Measurements from ENCODE around the gene HEPN1. TPM values are rescaled to one million over a fixed set of nuclear protein-coding genes. Genes with fewer than 3 reads are reported as not detected.
"Not testable (repeated sequence)": the region's sequence is repeated elsewhere in the genome, so short reads cannot be mapped to it uniquely, and the experiment has no call there.

Gene HEPN1
- total RNA-seq, 2 donors from 2014 or later: not detected

DNA sequence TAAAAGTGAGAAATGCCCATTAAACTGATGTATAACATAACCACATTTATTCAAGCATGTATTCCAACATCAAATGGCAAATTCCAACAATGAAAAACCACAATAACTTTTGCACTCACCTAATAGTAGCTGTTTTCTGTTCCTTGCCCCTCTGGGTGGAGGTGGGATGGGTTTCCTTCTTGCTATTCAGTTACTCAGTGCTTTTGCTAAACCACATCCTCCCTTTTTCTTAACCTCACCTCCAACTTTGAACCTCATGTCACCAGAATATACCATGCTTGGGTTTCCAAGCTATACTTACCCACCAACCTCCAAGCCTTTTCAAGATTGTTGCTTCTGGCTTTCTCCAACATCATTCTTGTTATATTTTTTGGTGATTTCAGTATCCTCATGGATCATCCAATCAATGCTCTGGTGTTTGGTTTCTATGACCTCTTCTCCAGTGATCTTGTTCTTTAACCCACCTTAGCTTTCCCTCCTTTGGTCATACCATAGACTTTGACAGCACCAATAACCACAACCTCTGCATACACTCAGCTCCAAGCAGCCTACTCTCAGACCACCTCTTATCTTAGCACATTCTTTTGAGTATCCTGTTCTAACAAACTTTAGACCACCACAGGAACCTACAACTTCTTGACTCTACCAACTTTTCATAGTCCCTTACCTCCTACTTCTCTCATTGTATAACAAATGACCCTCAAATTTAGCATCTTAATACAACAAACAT lies 31.7 kb downstream of the HEPN1 start:
- H3K4me1 Mint-ChIP-seq (ENCODE audit: low read depth in 2 of 2): peaks cover 0 to 6% of the 10 kb centered on the region in 2 donors
- H3K4me3 Mint-ChIP-seq: no peak overlapping the region
- H3K27ac Mint-ChIP-seq: no peak overlapping the region
- DNase-seq (ENCODE audit: low spot score) (no peak), ATAC-seq (no peak)
- H3K27me3 Mint-ChIP-seq: no peaks in the 10 kb centered on the region
- peaks cover 7% of the 10 kb centered on the region for H3K9me3 Mint-ChIP-seq
- H3K36me3 Mint-ChIP-seq: peaks cover 14% of the 10 kb centered on the region

- peaks cover 17% of the 10 kb centered on the region for H3K36me3 Mint-ChIP-seq
- no peaks in the 10 kb centered on the region for H3K27me3 Mint-ChIP-seq
- DNase-seq (ENCODE audit: low spot score) (no peak), ATAC-seq (no peak)
- no peak overlapping the region for H3K27ac Mint-ChIP-seq
- no peak overlapping the region for H3K4me3 Mint-ChIP-seq
- peaks cover 0 to 7% of the 10 kb centered on the region in 2 donors for H3K4me1 Mint-ChIP-seq (ENCODE audit: low read depth in 2 of 2)
- peaks cover 7% of the 10 kb centered on the region for H3K9me3 Mint-ChIP-seq
These were observed 32.3 kb downstream of the HEPN1 start for GRCh38 chr11:124951341-124951740.

GRCh38 chr11:124953753-124954589 lies 34.9 kb downstream of the HEPN1 start, which contains the start of gene CCDC15:
TSS of gene CCDC15 (plus strand) at chr11:124954202. CDS start at chr11:124954733, 531 bp downstream.
- Mint-ChIP-seq H3K36me3 (peaks cover 4% of the 10 kb centered on the region), H3K27me3 (no peaks in the 10 kb centered on the region), H3K9me3 (no peaks in the 10 kb centered on the region), H3K4me3 (no peak within 1 kb of the TSS), H3K27ac (no peak within 1 kb of the TSS), H3K4me1 (ENCODE audit: low read depth in 2 of 2) (peaks cover 3 to 7% of the 10 kb centered on the region in 2 donors)
- DNase-seq (ENCODE audit: low spot score) (peak; percentile 98), ATAC-seq (peak; percentile 99 to 100)

DNA sequence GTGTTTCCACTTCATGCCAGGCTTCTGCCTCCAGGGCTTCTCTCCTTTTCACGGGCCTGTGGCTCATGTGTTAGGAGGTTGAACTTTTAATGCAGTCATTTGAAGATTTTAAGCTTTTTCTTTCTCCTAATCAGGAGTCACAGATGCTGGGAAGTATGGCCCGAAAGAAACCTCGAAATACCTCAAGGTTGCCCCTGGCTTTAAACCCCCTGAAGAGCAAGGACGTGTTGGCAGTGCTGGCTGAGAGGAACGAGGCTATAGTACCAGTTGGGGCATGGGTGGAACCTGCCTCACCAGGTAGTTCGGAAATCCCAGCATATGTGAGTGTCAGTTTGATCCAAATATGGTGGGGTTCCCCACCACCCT lies 35.5 kb downstream of the HEPN1 start:
- DNase-seq (ENCODE audit: low spot score) (no peak), ATAC-seq (no peak)
- Mint-ChIP-seq H3K9me3 (no peaks in the 10 kb centered on the region), H3K27me3 (no peaks in the 10 kb centered on the region), H3K36me3 (peaks cover 4% of the 10 kb centered on the region), H3K4me3 (no peak overlapping the region), H3K27ac (no peak overlapping the region), H3K4me1 (ENCODE audit: low read depth in 2 of 2) (peaks cover 3 to 7% of the 10 kb centered on the region in 2 donors)

GRCh38 chr11:124955035-124955434 lies 36.0 kb downstream of the HEPN1 start:
- Mint-ChIP-seq H3K27me3 (no peaks in the 10 kb centered on the region), H3K36me3 (peaks cover 4% of the 10 kb centered on the region), H3K9me3 (no peaks in the 10 kb centered on the region), H3K27ac (no peak overlapping the region), H3K4me1 (ENCODE audit: low read depth in 2 of 2) (peaks cover 3 to 7% of the 10 kb centered on the region in 2 donors), H3K4me3 (peak overlapping the region; percentile 23)
- no peak for ATAC-seq
- no peak for DNase-seq (ENCODE audit: low spot score)

DNA sequence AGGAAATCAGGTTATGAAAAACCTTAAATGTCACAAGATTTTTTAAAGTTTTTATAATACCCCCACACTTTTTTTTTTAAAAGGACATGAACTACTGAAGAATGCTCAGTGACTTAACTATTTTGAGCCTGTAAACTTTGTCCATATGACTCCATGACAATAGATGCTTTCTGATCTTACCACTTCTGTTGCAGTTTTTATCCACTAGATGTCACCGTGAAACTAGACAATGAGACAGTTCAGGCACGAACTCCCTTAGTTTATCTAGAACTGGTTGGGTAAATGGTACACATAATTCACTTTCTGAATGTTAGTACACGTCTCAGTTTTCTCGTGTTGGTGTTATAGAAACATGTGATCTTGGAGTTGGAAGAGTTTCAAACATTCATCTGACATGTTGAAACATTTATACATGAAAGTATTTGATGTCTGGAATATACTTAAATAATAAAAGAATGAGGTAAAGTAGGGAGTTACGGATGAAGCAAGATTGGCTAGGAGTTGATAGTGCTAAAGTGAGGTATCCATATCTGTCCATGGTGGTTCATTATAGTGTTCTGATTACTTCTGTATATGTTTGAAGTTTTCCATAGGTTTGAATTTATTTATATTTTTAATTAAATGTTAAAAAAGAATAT lies 43.0 kb downstream of the HEPN1 start:
- Mint-ChIP-seq H3K36me3 (no peaks in the 10 kb centered on the region), H3K9me3 (no peaks in the 10 kb centered on the region), H3K4me3 (no peak overlapping the region), H3K4me1 (ENCODE audit: low read depth in 2 of 2) (peaks cover 3 to 5% of the 10 kb centered on the region in 2 donors), H3K27ac (no peak overlapping the region), H3K27me3 (no peaks in the 10 kb centered on the region)
- peak; percentile 65 for DNase-seq (ENCODE audit: low spot score)
- peak; percentile 77 to 78 for ATAC-seq

GRCh38 chr11:124968197-124968596 lies 49.1 kb downstream of the HEPN1 start:
- not testable (repeated sequence) for H3K27ac Mint-ChIP-seq; H3K36me3 Mint-ChIP-seq; H3K27me3 Mint-ChIP-seq; ATAC-seq; H3K9me3 Mint-ChIP-seq; DNase-seq (ENCODE audit: low spot score); H3K4me3 Mint-ChIP-seq; H3K4me1 Mint-ChIP-seq (ENCODE audit: low read depth in 2 of 2)

Other genes with a start within 250 kb of the HEPN1 start
- gene SIAE, start 245.5 kb upstream of the HEPN1 start, total RNA-seq: 1 to 10 TPM; 1.8 to 2.4 TPM
- 1 to 10 TPM; 1.1 to 1.8 TPM for gene SPA17, start 245.3 kb upstream of the HEPN1 start, total RNA-seq
- gene NRGN, start 179.3 kb upstream of the HEPN1 start, total RNA-seq: 1 to 10 TPM in 1 of 2 donors, under 1 TPM in 1; 0.57 to 5.4 TPM
- not detected for gene VSIG2, start 167.0 kb upstream of the HEPN1 start, total RNA-seq
- 1 to 10 TPM in 1 of 2 donors, under 1 TPM in 1; 0.17 to 1.4 TPM for gene ESAM, start 157.0 kb upstream of the HEPN1 start, total RNA-seq
- 10 to 100 TPM; 10.5 to 20.4 TPM for gene MSANTD2, start 118.8 kb upstream of the HEPN1 start, total RNA-seq
- 1 to 10 TPM; 5.3 to 7.9 TPM for gene ROBO3, start 53.8 kb upstream of the HEPN1 start, total RNA-seq
- not detected for gene ROBO4, start 21.4 kb upstream of the HEPN1 start, total RNA-seq
- gene HEPACAM, start 16.8 kb downstream of the HEPN1 start, total RNA-seq: not detected
- gene CCDC15, start 35.0 kb downstream of the HEPN1 start, total RNA-seq: 1 to 10 TPM; 2.7 to 6.8 TPM
- gene SLC37A2, start 144.1 kb downstream of the HEPN1 start, total RNA-seq: 1 to 10 TPM in 1 of 2 donors, under 1 TPM in 1; 0.36 to 1.0 TPM
- gene TMEM218, start 192.4 kb downstream of the HEPN1 start, total RNA-seq: 10 to 100 TPM; 14.2 to 19.7 TPM
- gene PKNOX2, start 245.5 kb downstream of the HEPN1 start, total RNA-seq: not detected

All from natural killer cell treated with Interleukin-12 subunit alpha and Interleukin-12 subunit beta and Interleukin-15 and Interleukin-18, amount 100 ng/mL, for 72 hours (primary cell).